A673 (cell line): ENCODE data around the gene GSAP. TPM values are rescaled to one million over a fixed set of nuclear protein-coding genes. Genes with fewer than 3 reads are reported as not detected.

ENCODE experiments used
- BruUV-seq: library from RNA; stranded (reverse); fragments of 400-500 nt; replicated peaks from 2 replicates; lab custom pipeline; 2021; lab: Mats Ljungman, UMichigan
- CTCF ChIA-PET: fragments of 300-600 bp; sonication (Branson Sonifier 250); formaldehyde crosslinking; loops from one replicate; lab custom pipeline; 2022; ENCODE audit warnings: antibody characterized with exemption; lab: Charles Lee
- POLR2A ChIA-PET: fragments of 300-600 bp; sonication (Branson Sonifier 250); formaldehyde crosslinking; loops from one replicate; lab custom pipeline; 2022; ENCODE audit warnings: antibody characterized with exemption; ENCODE audit not compliant: low non-redundant PET; lab: Charles Lee
- DNase-seq: peaks from one replicate; pipeline ENCODE4 v3.0.0-alpha.2; 2015; ENCODE audit warnings: low spot score
- H3K27ac ChIP-seq: fragments of 200-600 bp; sonication (generic); 2 replicates; pipeline ENCODE4 v1.5.1; 2016; ENCODE audit warnings: mixed run types, low read depth, mild to moderate bottlenecking, mixed read lengths, antibody characterized with exemption, low read length; ENCODE audit not compliant: poor library complexity, severe bottlenecking
- H3K27me3 ChIP-seq: fragments of 200-600 bp; sonication (generic); replicated peaks from 2 replicates; pipeline ENCODE4 v1.6.1; 2017; ENCODE audit warnings: mixed run types, low read depth, mild to moderate bottlenecking, mixed read lengths, antibody characterized with exemption, low read length; ENCODE audit not compliant: insufficient read depth, poor library complexity
- H3K36me3 ChIP-seq: fragments of 200-600 bp; sonication (generic); 2 replicates; pipeline ENCODE4 v1.6.1; 2016; ENCODE audit warnings: mixed run types, mild to moderate bottlenecking, mixed read lengths, antibody characterized with exemption, low read length; ENCODE audit not compliant: insufficient read depth, poor library complexity, severe bottlenecking
- H3K4me1 ChIP-seq: fragments of 200-600 bp; sonication (generic); 2 replicates; pipeline ENCODE4 v1.6.1; 2017; ENCODE audit warnings: mixed run types, mild to moderate bottlenecking, mixed read lengths, antibody characterized with exemption, low read length; ENCODE audit not compliant: insufficient read depth, poor library complexity, severe bottlenecking
- H3K4me3 ChIP-seq: fragments of 200-600 bp; sonication (generic); 2 replicates; pipeline ENCODE4 v1.5.1; 2016; ENCODE audit warnings: low read depth, mixed run types, mild to moderate bottlenecking, mixed read lengths, low read length; ENCODE audit not compliant: poor library complexity, severe bottlenecking
- H3K9me3 ChIP-seq: fragments of 200-600 bp; sonication (generic); 2 replicates; pipeline ENCODE4 v1.6.1; 2016; ENCODE audit warnings: mixed run types, low read depth, mild to moderate bottlenecking, mixed read lengths, antibody characterized with exemption, low read length; ENCODE audit not compliant: poor library complexity, severe bottlenecking
- EZH2 ChIP-seq: fragments of 200-600 bp; sonication (generic); IDR thresholded peaks from 2 replicates; pipeline ENCODE4 v1.6.1; 2017; ENCODE audit warnings: borderline replicate concordance, low read depth, mild to moderate bottlenecking, mixed read lengths, antibody characterized with exemption, low read length; ENCODE audit not compliant: poor library complexity, severe bottlenecking
- intact Hi-C: fragments of 100-400 bp; cut with micrococcal nuclease; formaldehyde crosslinking; loops from one replicate; pipeline ENCODE4 v1.10.0; 2022; ENCODE audit not compliant: unreplicated experiment
- total RNA-seq: library from RNA; stranded (reverse); gene quantifications from 2 replicates; pipeline ENCODE4 v1.2.3, GENCODE V29; 2021
- TF ChIP-seq, protein P1 (sequence below): fragments of 300-800, 200-600 bp; sonication (generic); conservative IDR thresholded peaks from 2 replicates; pipeline ENCODE4 v1.5.1; 2017; ENCODE audit warnings: low read depth, mild to moderate bottlenecking, antibody characterized with exemption, low read length, moderate library complexity, mixed read lengths

Gene GSAP
- total RNA-seq, 1 experiment from 2014 or later = 0.15 TPM

DNA sequence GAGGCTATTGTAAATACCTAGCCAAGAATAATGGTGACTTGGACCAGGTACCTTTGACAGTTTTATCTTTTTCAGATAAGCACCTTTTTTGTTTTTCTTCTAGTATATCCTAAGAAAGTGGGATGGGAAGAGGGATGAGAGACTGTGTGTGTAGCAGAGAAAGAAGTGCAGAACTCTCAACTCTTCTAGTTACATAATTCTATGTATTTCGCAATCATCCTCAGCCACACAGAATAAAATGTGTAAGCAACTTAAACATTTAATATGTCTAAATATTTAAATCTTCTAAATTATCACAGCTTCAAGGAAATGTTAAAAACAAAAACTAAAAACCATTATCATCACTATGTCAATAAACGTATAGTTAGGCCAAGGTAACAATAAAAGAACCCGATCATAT, 42.6 kb upstream of the GSAP start:
- CTCF ChIA-PET = no interaction called here
- POLR2A ChIA-PET = no interaction called here

DNA sequence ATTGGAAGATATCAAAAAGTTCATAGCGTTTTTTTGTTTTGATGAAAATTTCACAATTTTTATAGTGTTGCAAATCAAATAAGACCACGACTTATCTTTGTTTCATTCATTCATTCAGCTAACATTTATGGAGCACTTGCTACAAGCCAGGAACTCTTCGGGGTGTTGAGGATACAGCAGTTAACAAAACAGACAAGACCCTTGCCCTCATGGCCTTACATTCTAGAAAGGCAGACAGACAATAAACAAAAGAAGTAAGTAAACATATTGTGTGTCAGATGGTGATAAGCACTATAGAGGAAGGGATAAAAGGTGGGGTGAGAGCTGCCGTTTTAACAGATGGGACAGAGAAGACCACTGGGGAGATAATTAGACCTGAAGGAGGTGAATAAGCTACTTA, 41.6 kb upstream of the GSAP start:
- Histone ChIP-seq H3K4me1 (no peaks in the 10 kb centered on the region), H3K9me3 (no peaks in the 10 kb centered on the region), H3K4me3 (no peak overlapping the region), H3K27ac (no peak overlapping the region), H3K27me3 (no peaks in the 10 kb centered on the region), H3K36me3 (no peaks in the 10 kb centered on the region)
- DNase-seq = no peak
- POLR2A ChIA-PET = no interaction called here
- CTCF ChIA-PET = no interaction called here
- TF ChIP-seq, protein P1, sequence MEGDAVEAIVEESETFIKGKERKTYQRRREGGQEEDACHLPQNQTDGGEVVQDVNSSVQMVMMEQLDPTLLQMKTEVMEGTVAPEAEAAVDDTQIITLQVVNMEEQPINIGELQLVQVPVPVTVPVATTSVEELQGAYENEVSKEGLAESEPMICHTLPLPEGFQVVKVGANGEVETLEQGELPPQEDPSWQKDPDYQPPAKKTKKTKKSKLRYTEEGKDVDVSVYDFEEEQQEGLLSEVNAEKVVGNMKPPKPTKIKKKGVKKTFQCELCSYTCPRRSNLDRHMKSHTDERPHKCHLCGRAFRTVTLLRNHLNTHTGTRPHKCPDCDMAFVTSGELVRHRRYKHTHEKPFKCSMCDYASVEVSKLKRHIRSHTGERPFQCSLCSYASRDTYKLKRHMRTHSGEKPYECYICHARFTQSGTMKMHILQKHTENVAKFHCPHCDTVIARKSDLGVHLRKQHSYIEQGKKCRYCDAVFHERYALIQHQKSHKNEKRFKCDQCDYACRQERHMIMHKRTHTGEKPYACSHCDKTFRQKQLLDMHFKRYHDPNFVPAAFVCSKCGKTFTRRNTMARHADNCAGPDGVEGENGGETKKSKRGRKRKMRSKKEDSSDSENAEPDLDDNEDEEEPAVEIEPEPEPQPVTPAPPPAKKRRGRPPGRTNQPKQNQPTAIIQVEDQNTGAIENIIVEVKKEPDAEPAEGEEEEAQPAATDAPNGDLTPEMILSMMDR = no peak
- no peak for TF ChIP-seq EZH2
- no TSS peak for BruUV-seq
- intact Hi-C loops = no loop called here

More for the DNA sequence above, 42.6 kb upstream of the GSAP start:
- no peaks in the 10 kb centered on the region for H3K36me3 ChIP-seq
- no peaks in the 10 kb centered on the region for H3K27me3 ChIP-seq
- intact Hi-C loops = no loop called here
- DNase-seq = no peak
- BruUV-seq = no TSS peak
- no peaks in the 10 kb centered on the region for H3K9me3 ChIP-seq
- no peaks in the 10 kb centered on the region for H3K4me1 ChIP-seq
- H3K4me3 ChIP-seq = no peak overlapping the region
- H3K27ac ChIP-seq = no peak overlapping the region
- TF ChIP-seq EZH2 = no peak
- TF ChIP-seq, protein P1 = no peak

DNA sequence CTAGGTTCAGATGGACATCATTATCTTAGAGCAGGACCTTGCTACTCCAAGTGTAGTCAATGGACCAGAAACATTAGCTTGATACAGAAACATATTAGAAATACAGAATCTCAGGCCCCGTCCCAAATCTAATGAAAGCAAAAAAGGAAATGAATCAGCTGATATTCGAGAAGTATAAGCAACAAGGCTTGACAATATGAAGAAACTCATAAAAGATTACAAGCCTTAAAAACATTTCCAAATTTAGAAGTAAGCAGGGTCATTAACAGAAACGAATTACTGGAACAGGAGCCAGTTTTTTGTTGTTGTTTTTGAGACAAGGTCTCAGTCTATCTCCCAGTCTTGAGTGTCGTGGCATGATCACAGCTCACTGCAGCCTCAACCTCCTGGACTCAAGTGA, 40.5 kb upstream of the GSAP start:
- Histone ChIP-seq H3K27ac (no peak overlapping the region), H3K9me3 (no peaks in the 10 kb centered on the region), H3K4me1 (no peaks in the 10 kb centered on the region), H3K4me3 (no peak overlapping the region), H3K27me3 (no peaks in the 10 kb centered on the region), H3K36me3 (no peaks in the 10 kb centered on the region)
- no peak for TF ChIP-seq EZH2
- TF ChIP-seq, protein P1 = no peak
- ChIA-PET POLR2A (interaction anchor here (0.6 kb wide), 1 partner anchor 29 kb away, joined by 8 read pairs; no protein-coding TSS in a partner anchor), CTCF (no interaction called here)
- intact Hi-C loops = no loop called here
- no TSS peak for BruUV-seq
- DNase-seq = no peak
